Cardiac fibroblast (primary cell): ENCODE results near the gene TIMM22.
A peak's percentile ranks its signal among the peaks of the same experiment; 100 is the strongest.

Experiments
- DNase-seq, 2 donors: peaks; one replicate each; pipeline versions ENCODE4 v3.0.0 to v3.0.0-alpha.2; 2010; ENCODE audit warnings: low read depth in 2 of 2
- H3K4me3 ChIP-seq, 2 donors: replicated peaks in 1 of 2; 1 replicate in 1 of 2; 2 replicates in 1 of 2; pipeline ENCODE4 v1.5.1; 2011; ENCODE audit warnings: low read depth in 2 of 2, low read length in 2 of 2, mild to moderate bottlenecking in 2 of 2, moderate library complexity in 1 of 2
- TF ChIP-seq, protein P1 (sequence below): IDR thresholded peaks from one replicate; pipeline ENCODE4 v1.5.1; 2011; ENCODE audit warnings: low read depth, mild to moderate bottlenecking, low read length, inconsistent platforms

Gene TIMM22

DNA sequence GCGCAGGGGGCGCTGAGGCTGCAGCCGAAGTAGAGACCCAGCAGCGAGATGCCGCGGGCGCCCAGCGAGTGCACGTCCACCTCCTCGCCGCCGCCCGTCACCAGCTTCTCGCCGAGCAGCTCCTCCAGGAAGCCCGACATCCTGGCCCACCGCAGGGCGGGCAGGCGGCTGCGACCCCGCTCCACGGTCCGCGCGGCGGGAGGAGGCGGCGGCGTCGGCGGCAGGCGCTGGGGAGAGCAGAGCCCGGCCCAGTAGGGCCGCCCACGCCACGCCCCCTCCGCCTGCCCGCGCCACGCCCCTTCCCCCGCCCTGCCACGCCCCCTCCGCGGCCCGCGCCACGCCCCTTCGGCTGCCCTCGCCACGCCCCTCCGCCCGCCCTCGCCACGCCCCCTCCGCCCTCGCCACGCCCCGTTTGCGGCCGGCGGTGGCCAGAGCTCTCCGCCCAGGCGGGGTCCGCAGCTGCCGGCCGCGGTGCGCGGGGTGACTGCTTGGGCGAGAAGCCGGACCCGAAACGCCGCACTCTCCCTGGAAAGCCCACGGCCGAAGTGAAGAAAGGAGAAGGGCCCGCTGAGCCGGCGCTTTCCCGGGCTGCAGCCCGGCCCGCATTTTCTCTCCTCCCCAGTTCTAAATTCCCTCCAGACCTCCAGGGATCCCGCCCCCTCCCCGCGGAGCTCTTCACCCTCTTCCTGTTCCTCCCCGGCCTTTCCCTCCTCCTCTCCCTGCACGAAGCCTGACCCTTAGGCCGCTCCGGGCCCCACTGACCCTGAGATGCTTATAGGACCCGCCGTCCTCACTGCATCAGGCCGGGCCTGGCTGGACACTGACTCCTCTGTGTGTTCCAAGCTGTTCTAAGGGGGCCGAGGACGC is 17.2 kb upstream of the TIMM22 start, which contains the start of gene NXN:
Gene NXN, minus strand, starts transcription at position 238 of the 867 bp plus-strand sequence.
- peak; percentile 70 to 83 for DNase-seq
- TF ChIP-seq, protein P1, sequence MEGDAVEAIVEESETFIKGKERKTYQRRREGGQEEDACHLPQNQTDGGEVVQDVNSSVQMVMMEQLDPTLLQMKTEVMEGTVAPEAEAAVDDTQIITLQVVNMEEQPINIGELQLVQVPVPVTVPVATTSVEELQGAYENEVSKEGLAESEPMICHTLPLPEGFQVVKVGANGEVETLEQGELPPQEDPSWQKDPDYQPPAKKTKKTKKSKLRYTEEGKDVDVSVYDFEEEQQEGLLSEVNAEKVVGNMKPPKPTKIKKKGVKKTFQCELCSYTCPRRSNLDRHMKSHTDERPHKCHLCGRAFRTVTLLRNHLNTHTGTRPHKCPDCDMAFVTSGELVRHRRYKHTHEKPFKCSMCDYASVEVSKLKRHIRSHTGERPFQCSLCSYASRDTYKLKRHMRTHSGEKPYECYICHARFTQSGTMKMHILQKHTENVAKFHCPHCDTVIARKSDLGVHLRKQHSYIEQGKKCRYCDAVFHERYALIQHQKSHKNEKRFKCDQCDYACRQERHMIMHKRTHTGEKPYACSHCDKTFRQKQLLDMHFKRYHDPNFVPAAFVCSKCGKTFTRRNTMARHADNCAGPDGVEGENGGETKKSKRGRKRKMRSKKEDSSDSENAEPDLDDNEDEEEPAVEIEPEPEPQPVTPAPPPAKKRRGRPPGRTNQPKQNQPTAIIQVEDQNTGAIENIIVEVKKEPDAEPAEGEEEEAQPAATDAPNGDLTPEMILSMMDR = no peak
- peak within 1 kb of the TSS; percentile 57 for H3K4me3 ChIP-seq

- DNase-seq = peak; percentile 90 to 91
- TF ChIP-seq, protein P1 = peak; percentile 74
- peak overlapping the region; percentile 47 to 56 for H3K4me3 ChIP-seq
Measured at GRCh38 chr17:980406-981291, 16.3 kb upstream of the TIMM22 start.

DNA sequence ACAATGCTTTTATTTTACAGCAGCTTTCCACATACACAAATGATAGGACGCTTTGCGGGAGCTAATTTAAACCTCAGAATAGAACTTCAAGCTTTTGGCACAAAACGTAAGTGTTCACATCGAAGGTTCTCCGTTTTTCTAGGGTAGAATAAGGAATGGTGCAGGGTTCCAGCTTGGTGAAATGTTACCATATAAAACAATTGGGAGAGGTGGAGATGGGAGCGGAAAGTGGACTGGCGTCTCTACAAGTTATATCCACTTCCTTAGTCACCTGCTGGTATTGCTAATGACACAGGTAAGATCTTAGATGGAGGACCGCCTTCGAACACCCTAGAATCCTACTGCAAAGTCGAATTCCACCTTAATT is 15.7 kb upstream of the TIMM22 start:
- DNase-seq = no peak
- no peak overlapping the region for H3K4me3 ChIP-seq
- TF ChIP-seq, protein P1 = no peak

GRCh38 chr17:983921-984320 is 13.0 kb upstream of the TIMM22 start:
- TF ChIP-seq, protein P1 = no peak
- no peak overlapping the region for H3K4me3 ChIP-seq
- DNase-seq = no peak

GRCh38 chr17:986322-986929 is 10.5 kb upstream of the TIMM22 start:
- H3K4me3 ChIP-seq = no peak overlapping the region
- no peak for DNase-seq
- TF ChIP-seq, protein P1 = no peak

DNA sequence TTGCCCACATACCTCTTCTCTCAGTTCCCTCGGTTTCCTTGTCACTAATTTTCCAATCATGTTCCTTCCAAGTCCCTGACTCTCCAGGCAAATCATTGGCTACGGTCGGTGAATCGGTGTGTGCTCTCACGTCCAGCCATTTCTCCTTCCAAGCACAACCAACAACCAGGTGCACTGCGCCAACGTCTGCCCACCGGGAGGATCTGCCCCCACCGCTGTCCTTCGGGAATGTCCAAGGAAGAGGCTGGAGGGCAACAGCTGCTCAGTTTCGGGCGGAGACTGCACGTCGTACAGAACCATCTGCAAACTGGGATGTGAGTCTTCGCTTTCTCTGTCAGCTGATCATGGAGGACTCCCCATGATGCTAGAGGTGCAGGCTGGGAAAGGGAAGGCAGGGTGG is 9.0 kb upstream of the TIMM22 start:
- DNase-seq = no peak
- no peak overlapping the region for H3K4me3 ChIP-seq

More for the DNA sequence above, 9.0 kb upstream of the TIMM22 start:
- TF ChIP-seq, protein P1 = no peak
